Ectodermal cell (in vitro differentiated cells): Measurements from ENCODE around the gene GGTA1.

ENCODE experiments used
- H3K27ac ChIP-seq: 2 replicates; pipeline ENCODE4 v1.7.0; 2013; ENCODE audit warnings: mild to moderate bottlenecking, low read depth, low read length; ENCODE audit not compliant: insufficient read depth, poor library complexity, severe bottlenecking
- H3K27me3 ChIP-seq: 2 replicates; pipeline ENCODE4 v1.7.0; 2013; ENCODE audit warnings: mild to moderate bottlenecking, low read length; ENCODE audit not compliant: insufficient read depth, control insufficient read depth, poor library complexity, severe bottlenecking
- H3K36me3 ChIP-seq: one replicate; pipeline ENCODE4 v1.7.0; 2013; ENCODE audit warnings: low read length; ENCODE audit not compliant: control insufficient read depth, insufficient read depth
- H3K4me1 ChIP-seq: one replicate; pipeline ENCODE4 v1.7.0; 2013; ENCODE audit warnings: low read length; ENCODE audit not compliant: control insufficient read depth, insufficient read depth
- H3K4me3 ChIP-seq: 2 replicates; pipeline ENCODE4 v1.7.0; 2013; ENCODE audit warnings: low read depth, low read length, control low read depth; ENCODE audit not compliant: insufficient read depth
- H3K9me3 ChIP-seq: 2 replicates; pipeline ENCODE4 v1.7.0; 2013; ENCODE audit warnings: mild to moderate bottlenecking, low read length, moderate library complexity; ENCODE audit not compliant: control insufficient read depth
- WGBS, 2 experiments: methylation state at CpG; one replicate each; pipeline ENCODE4 v1.1.7; 2013; ENCODE audit warnings: missing lambda C conversion rate in 2 of 2; 5-methylcytosine and 5-hydroxymethylcytosine counted together

The GGTA1 gene

DNA sequence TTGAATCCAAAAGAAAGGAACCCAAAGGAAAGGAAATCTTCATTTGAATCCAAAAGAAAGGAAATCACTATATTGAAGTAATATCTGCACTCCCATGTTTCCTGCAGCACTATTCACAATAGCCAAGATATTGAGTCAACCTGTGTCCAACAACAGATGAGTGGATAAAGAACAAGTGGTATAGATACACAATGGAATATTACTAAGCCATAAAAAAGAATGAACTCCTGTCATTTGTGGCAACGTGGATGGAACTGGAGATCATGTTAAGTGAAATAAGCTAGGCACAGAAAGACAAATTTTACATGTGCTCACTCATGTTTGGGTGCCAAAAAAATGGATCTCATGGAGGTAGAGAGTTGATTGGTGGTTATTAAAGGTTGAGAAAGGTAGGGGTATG is 71.7 kb downstream of the GGTA1 start:
- H3K27ac ChIP-seq = no peak overlapping the region
- H3K36me3 ChIP-seq = no peaks in the 10 kb centered on the region
- WGBS, 2 experiments = 86 to 97% methylated on average over 1 of the region's 1 CpG
- no peaks in the 10 kb centered on the region for H3K9me3 ChIP-seq
- no peaks in the 10 kb centered on the region for H3K4me1 ChIP-seq
- no peaks in the 10 kb centered on the region for H3K27me3 ChIP-seq
- H3K4me3 ChIP-seq = no peak overlapping the region

DNA sequence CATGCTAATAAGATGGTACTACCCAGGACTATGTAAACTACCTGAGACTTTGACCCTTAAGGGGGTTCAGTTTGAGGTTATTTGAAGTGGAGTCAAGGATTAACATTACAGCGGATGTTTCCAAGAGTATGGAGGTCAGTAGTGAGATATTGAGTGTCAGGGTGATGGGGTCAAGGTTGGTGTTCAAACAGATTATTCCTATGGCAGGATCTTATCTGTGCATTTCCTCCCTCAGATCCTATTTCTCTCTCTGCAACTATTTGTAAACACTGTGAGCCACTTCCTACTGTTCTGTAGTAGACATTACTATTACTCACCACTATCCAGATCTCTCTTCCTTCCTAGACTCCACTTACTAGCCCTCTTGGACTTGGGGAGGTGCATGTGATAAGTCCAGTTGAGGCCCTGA is 75.6 kb downstream of the GGTA1 start:
- no peaks in the 10 kb centered on the region for H3K27me3 ChIP-seq
- no peaks in the 10 kb centered on the region for H3K9me3 ChIP-seq
- no peaks in the 10 kb centered on the region for H3K4me1 ChIP-seq
- H3K27ac ChIP-seq = no peak overlapping the region
- no peaks in the 10 kb centered on the region for H3K36me3 ChIP-seq
- 93 to 95% methylated on average over 1 of the region's 1 CpG for WGBS, 2 experiments
- H3K4me3 ChIP-seq = no peak overlapping the region

DNA sequence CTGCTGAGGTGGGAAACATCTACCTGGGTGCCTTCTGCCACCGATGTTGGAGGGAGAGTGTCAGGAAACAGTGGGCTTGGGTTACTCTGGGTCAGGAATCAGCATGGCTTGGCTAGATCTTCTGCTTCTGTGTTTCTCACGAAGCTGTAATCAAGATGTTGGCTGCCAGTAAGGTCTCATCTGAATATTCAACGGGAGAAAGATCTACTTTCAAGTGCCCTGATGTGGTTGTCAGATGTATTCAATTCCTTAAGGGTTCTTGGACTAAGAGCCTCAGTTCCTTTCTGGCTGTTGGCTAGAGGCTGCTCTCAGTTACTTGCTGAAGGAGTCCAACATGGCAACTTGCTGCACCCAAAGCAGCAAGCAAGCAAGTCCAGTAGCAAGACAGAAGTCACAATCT is 87.7 kb downstream of the GGTA1 start:
- H3K36me3 ChIP-seq = no peaks in the 10 kb centered on the region
- no peaks in the 10 kb centered on the region for H3K27me3 ChIP-seq
- no peak overlapping the region for H3K4me3 ChIP-seq
- no peaks in the 10 kb centered on the region for H3K4me1 ChIP-seq
- H3K27ac ChIP-seq = no peak overlapping the region
- WGBS, 2 experiments = 82 to 88% methylated on average over 3 of the region's 3 CpGs
- H3K9me3 ChIP-seq = no peaks in the 10 kb centered on the region

DNA sequence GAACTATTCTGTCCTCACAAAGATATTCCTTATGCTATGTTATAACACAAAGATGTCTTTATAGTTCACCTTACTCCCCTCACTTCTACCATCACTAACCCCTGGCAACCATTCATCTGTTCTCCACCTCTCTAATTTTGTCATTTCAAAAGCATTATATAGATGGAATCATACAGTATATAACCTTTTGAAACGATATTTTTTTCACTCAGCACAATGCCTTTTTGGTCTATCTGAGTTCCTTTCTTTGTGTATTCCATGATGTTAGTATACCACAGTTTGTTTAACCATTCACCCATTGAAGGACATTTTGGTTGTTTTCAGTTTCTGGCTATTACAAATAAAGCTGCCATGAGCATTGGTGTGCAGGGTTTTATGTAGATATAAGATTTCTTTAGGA is 93.7 kb downstream of the GGTA1 start:
- H3K27me3 ChIP-seq = no peaks in the 10 kb centered on the region
- H3K4me3 ChIP-seq = no peak overlapping the region
- no peak overlapping the region for H3K27ac ChIP-seq
- no peaks in the 10 kb centered on the region for H3K4me1 ChIP-seq
- no peaks in the 10 kb centered on the region for H3K36me3 ChIP-seq
- WGBS, 2 experiments = 100% methylated on average over 1 of the region's 1 CpG; no CpG with 5 or more reads in 1 of the 2 experiments
- H3K9me3 ChIP-seq = no peaks in the 10 kb centered on the region
